Loucy (cell line): ENCODE measurements around the gene NGEF.

Experiments used
- CTCF ChIP-seq: fragments of 200-600 bp; sonication (generic); conservative IDR thresholded peaks from 2 replicates; pipeline ENCODE4 v1.5.1; 2014; ENCODE audit warnings: mild to moderate bottlenecking, antibody characterized with exemption, low read length
- EZH2phosphoT487 ChIP-seq: fragments of 200-600 bp; IDR thresholded peaks from 2 replicates; pipeline ENCODE4 v1.6.1; 2018; ENCODE audit warnings: antibody characterized with exemption, mild to moderate bottlenecking, moderate library complexity, borderline replicate concordance

GRCh38 chr2:233005096-233005495 is 8.0 kb downstream of the NGEF start:
- TF ChIP-seq CTCF (no peak), EZH2phosphoT487 (no peak)
